CD14-positive monocyte (primary cell): ENCODE data around the gene MR1. TPM values are rescaled to one million over a fixed set of nuclear protein-coding genes. Genes with fewer than 3 reads are reported as not detected.

Experiments used
- DNase-seq, 3 donors: peaks; one replicate each; pipeline ENCODE4 v3.0.0-alpha.2; 2011 to 2022
- H2AFZ ChIP-seq: 2 replicates; pipeline ENCODE4 v1.6.0; 2012; ENCODE audit warnings: mild to moderate bottlenecking, low read depth, low read length, inconsistent platforms; ENCODE audit not compliant: insufficient read depth, poor library complexity, severe bottlenecking
- H3K27ac ChIP-seq, 2 donors: 1 replicate in 1 of 2; 2 replicates in 1 of 2; pipeline ENCODE4 v1.5.1; 2012 to 2013; ENCODE audit warnings: low read length in 2 of 2, control low read depth in 1 of 2, inconsistent platforms in 1 of 2, low read depth in 1 of 2, mild to moderate bottlenecking in 1 of 2
- H3K27me3 ChIP-seq, 2 donors: one replicate each; pipeline versions ENCODE4 v1.6.0 to v1.6.1; 2011 to 2013; ENCODE audit warnings: low read length in 2 of 2; ENCODE audit not compliant: control insufficient read depth in 2 of 2, insufficient read depth in 2 of 2
- H3K36me3 ChIP-seq, 2 donors: replicated peaks in 1 of 2; 1 replicate in 1 of 2; 2 replicates in 1 of 2; pipeline versions ENCODE4 v1.5.1 to v1.6.1; 2012 to 2013; ENCODE audit warnings: low read length in 2 of 2, control low read depth in 1 of 2, inconsistent platforms in 1 of 2, mild to moderate bottlenecking in 1 of 2; ENCODE audit not compliant: insufficient read depth in 2 of 2, control insufficient read depth in 1 of 2
- H3K4me1 ChIP-seq, 2 donors: 1 replicate in 1 of 2; 2 replicates in 1 of 2; pipeline versions ENCODE4 v1.5.1 to v1.6.1; 2012 to 2013; ENCODE audit warnings: low read length in 2 of 2, control low read depth in 1 of 2, inconsistent platforms in 1 of 2, mild to moderate bottlenecking in 1 of 2, moderate library complexity in 1 of 2; ENCODE audit not compliant: insufficient read depth in 2 of 2, control insufficient read depth in 1 of 2
- H3K4me2 ChIP-seq: replicated peaks from 2 replicates; pipeline ENCODE3; 2012; ENCODE audit warnings: low read length, moderate library complexity, mild to moderate bottlenecking; ENCODE audit not compliant: poor library complexity, severe bottlenecking; ENCODE audit errors: extremely low read depth
- H3K4me3 ChIP-seq, 3 experiments: fragments of 200-600 bp in 1 of 3; sonication (generic) in 1 of 3; replicated peaks in 1 of 3; 1 replicate in 2 of 3; 2 replicates in 1 of 3; pipeline ENCODE4 v1.5.1; 2011 to 2013; ENCODE audit warnings: low read length in 3 of 3, mild to moderate bottlenecking in 3 of 3, control low read depth in 2 of 3, low read depth in 2 of 3, inconsistent platforms in 1 of 3, moderate library complexity in 1 of 3
- H3K79me2 ChIP-seq: 2 replicates; pipeline ENCODE4 v1.6.0; 2012; ENCODE audit warnings: mild to moderate bottlenecking, control low read depth, inconsistent platforms, low read length, moderate library complexity; ENCODE audit not compliant: insufficient read depth
- H3K9ac ChIP-seq: 2 replicates; pipeline ENCODE4 v1.6.0; 2017; ENCODE audit warnings: low read length, mild to moderate bottlenecking; ENCODE audit not compliant: insufficient read depth, poor library complexity, severe bottlenecking
- H3K9me3 ChIP-seq, 2 donors: replicated peaks in 1 of 2; 1 replicate in 1 of 2; 2 replicates in 1 of 2; pipeline versions ENCODE4 v1.5.1 to v1.6.1; 2012 to 2013; ENCODE audit warnings: low read length in 2 of 2, control low read depth in 1 of 2; ENCODE audit not compliant: control insufficient read depth in 1 of 2, insufficient read depth in 1 of 2
- H4K20me1 ChIP-seq: 2 replicates; pipeline ENCODE4 v1.6.0; 2012; ENCODE audit warnings: mild to moderate bottlenecking, low read length, control low read depth, moderate library complexity; ENCODE audit not compliant: insufficient read depth
- H3K27ac Mint-ChIP-seq, 7 donors: one replicate each; pipeline ENCODE4 v1.8.0; 2020; ENCODE audit warnings: mild to moderate bottlenecking in 7 of 7, mixed read lengths in 7 of 7, moderate library complexity in 6 of 7, inconsistent platforms in 2 of 7
- H3K27me3 Mint-ChIP-seq, 3 donors: one replicate each; pipeline ENCODE4 v1.8.0; 2021 to 2022; ENCODE audit warnings: low read depth in 3 of 3, mild to moderate bottlenecking in 3 of 3, mixed read lengths in 3 of 3, moderate library complexity in 3 of 3, inconsistent platforms in 1 of 3
- H3K36me3 Mint-ChIP-seq, 2 donors: one replicate each; pipeline ENCODE4 v1.8.0; 2020; ENCODE audit warnings: mixed read lengths in 2 of 2, inconsistent platforms in 1 of 2, mild to moderate bottlenecking in 1 of 2
- H3K4me1 Mint-ChIP-seq: one replicate; pipeline ENCODE4 v1.8.0; 2020; ENCODE audit warnings: mild to moderate bottlenecking, mixed read lengths
- H3K4me3 Mint-ChIP-seq, 2 donors: one replicate each; pipeline ENCODE4 v1.8.0; 2020; ENCODE audit warnings: mild to moderate bottlenecking in 2 of 2, mixed read lengths in 2 of 2, moderate library complexity in 1 of 2
- H3K9me3 Mint-ChIP-seq, 7 donors: one replicate each; pipeline ENCODE4 v1.8.0; 2020 to 2022; ENCODE audit warnings: mixed read lengths in 7 of 7, mild to moderate bottlenecking in 6 of 7, moderate library complexity in 6 of 7, inconsistent platforms in 2 of 7
- CTCF ChIP-seq: fragments of 200-600 bp; IDR thresholded peaks from one replicate; pipeline ENCODE4 v1.8.0; 2022; ENCODE audit warnings: antibody characterized with exemption, mild to moderate bottlenecking
- WGBS: methylation state at CpG from one replicate; pipeline ENCODE4 v1.1.5; 2013; ENCODE audit warnings: missing lambda C conversion rate; ENCODE audit not compliant: insufficient coverage; 5-methylcytosine and 5-hydroxymethylcytosine counted together
- intact Hi-C, 2 donors: fragments of 100-400 bp; cut with micrococcal nuclease; formaldehyde crosslinking; loops; one replicate each; pipeline versions ENCODE4 v1.15.0 to v1.15.1; 2023
- polyA plus RNA-seq, 3 donors: library from polyadenylated mRNA; depleted of rRNA in 1 of 3; unstranded in 2 of 3; stranded (reverse) in 1 of 3; fragments of 300-500 nt in 2 of 3; fragments of >200 nt in 1 of 3; fragmentation: Illumina TruSeq in 2 of 3; gene quantifications; 1 replicate in 2 of 3; 2 replicates in 1 of 3; pipeline ENCODE4 v1.2.3, GENCODE V29; 2012 to 2021

Gene MR1
- polyA plus RNA-seq, 3 donors, result 17.7 to 46.9 (median 40.9) TPM

GRCh38 chr1:181092883-181093458, 59.2 kb downstream of the MR1 start:
- Mint-ChIP-seq H3K36me3 (peaks cover 39 to 48% of the 10 kb centered on the region in 2 donors), H3K4me3 (peak overlapping the region; percentile 45 to 52), H3K27me3 (peaks cover 0 to 3% (median 3%) of the 10 kb centered on the region in 3 donors), H3K27ac (peak overlapping the region in 5 of 7 donors; percentile 26 to 73 (median 51)), H3K9me3 (peaks cover 0 to 2% (median 0%) of the 10 kb centered on the region in 7 donors), H3K4me1 (peaks cover 46% of the 10 kb centered on the region)
- Histone ChIP-seq H3K4me1 (peaks cover 28 to 44% of the 10 kb centered on the region in 2 donors), H2AFZ (no peak overlapping the region), H3K4me3 (peak overlapping the region in 1 of 3 experiments; percentile 28), H3K4me2 (peak overlapping the region; percentile 91), H3K27ac (no peak overlapping the region), H3K9me3 (no peaks in the 10 kb centered on the region), H3K27me3 (no peaks in the 10 kb centered on the region), H4K20me1 (peaks cover 91% of the 10 kb centered on the region), H3K9ac (no peak overlapping the region), H3K36me3 (peaks cover 5 to 37% of the 10 kb centered on the region in 2 donors), H3K79me2 (peaks cover 56% of the 10 kb centered on the region)
- no peak for DNase-seq
- TF ChIP-seq CTCF, result no peak
- WGBS, result 100% methylated on average over 1 of the region's 4 CpGs
- intact Hi-C loops, result no loop called here

- no peaks in the 10 kb centered on the region for H3K9me3 Mint-ChIP-seq
- H3K27ac Mint-ChIP-seq, result no peak overlapping the region
- H3K36me3 Mint-ChIP-seq, result peaks cover 43 to 48% of the 10 kb centered on the region in 2 donors
- no peaks in the 10 kb centered on the region for H3K9me3 ChIP-seq
- H3K4me1 ChIP-seq, result peaks cover 31 to 49% of the 10 kb centered on the region in 2 donors
- no peak overlapping the region for H3K27ac ChIP-seq
- WGBS, result 100% methylated on average over 1 of the region's 7 CpGs
- H3K27me3 ChIP-seq, result peaks cover 2 to 8% of the 10 kb centered on the region in 2 donors
- no peak for DNase-seq
- intact Hi-C loops, result no loop called here
- H3K4me1 Mint-ChIP-seq, result peaks cover 55% of the 10 kb centered on the region
- H3K36me3 ChIP-seq, result peaks cover 5 to 37% of the 10 kb centered on the region in 2 donors
- no peak overlapping the region for H3K4me2 ChIP-seq
- peaks cover 9 to 14% (median 10%) of the 10 kb centered on the region in 3 donors for H3K27me3 Mint-ChIP-seq
- no peak overlapping the region for H3K9ac ChIP-seq
- no peak overlapping the region for H3K4me3 ChIP-seq
- H3K79me2 ChIP-seq, result peaks cover 40% of the 10 kb centered on the region
- no peak for TF ChIP-seq CTCF
- H4K20me1 ChIP-seq, result peaks cover 78% of the 10 kb centered on the region
- H2AFZ ChIP-seq, result no peak overlapping the region
- no peak overlapping the region for H3K4me3 Mint-ChIP-seq
Measured at GRCh38 chr1:181094416-181095212, 60.8 kb downstream of the MR1 start.
